Retinal pigment epithelial cell (primary cell): ENCODE data around the gene DSCAM.

Source experiments
- DNase-seq: peaks from one replicate; pipeline ENCODE4 v3.0.0-alpha.2; 2010; ENCODE audit warnings: low read depth
- H3K4me3 ChIP-seq: 2 replicates; pipeline ENCODE4 v1.5.1; 2011; ENCODE audit warnings: mild to moderate bottlenecking, low read length, control low read depth, moderate library complexity
- TF ChIP-seq, protein P1 (sequence below): conservative IDR thresholded peaks from 2 replicates; pipeline ENCODE4 v1.5.1; 2011; ENCODE audit warnings: low read depth, low read length, control low read depth, inconsistent platforms

The DSCAM gene

DNA sequence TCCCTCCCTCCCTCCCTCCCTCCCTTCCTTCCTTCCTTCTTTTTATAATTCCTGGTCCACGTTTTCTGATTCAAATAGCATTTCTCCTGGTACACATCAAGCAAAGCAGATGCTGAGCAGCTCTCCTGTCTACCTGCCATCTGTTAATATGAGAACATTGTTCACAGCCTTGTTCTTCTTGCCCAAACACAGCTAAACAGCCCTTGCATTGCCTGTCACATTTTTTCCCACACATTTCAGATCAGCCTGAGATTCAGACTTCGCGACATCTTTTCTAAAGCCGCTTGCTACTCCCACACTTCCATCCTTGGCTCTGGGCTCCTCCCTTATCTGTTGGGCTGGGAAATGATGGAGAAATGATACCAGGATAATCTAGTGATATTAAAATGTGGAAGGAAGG, 779.2 kb downstream of the DSCAM start:
- H3K4me3 ChIP-seq: no peak overlapping the region

DNA sequence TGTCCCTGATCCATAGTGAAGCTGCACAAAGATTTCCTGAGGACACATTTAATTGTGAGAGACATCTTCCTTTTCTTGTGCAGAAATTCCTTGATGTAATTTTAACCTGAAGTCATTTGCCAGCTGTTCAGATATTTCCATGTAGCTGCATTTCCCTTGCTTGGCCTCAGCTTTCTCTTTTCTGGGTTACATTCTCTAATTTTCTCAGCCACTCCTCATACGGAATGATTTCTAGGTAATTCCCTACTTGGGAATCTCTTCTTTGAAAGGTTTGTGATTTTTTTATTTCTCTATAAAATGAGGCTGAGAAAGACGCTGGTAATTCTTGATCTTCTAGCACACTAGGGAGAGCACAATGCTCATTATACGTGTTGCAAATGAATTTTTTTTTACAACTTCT, 780.7 kb downstream of the DSCAM start:
- TF ChIP-seq, protein P1, sequence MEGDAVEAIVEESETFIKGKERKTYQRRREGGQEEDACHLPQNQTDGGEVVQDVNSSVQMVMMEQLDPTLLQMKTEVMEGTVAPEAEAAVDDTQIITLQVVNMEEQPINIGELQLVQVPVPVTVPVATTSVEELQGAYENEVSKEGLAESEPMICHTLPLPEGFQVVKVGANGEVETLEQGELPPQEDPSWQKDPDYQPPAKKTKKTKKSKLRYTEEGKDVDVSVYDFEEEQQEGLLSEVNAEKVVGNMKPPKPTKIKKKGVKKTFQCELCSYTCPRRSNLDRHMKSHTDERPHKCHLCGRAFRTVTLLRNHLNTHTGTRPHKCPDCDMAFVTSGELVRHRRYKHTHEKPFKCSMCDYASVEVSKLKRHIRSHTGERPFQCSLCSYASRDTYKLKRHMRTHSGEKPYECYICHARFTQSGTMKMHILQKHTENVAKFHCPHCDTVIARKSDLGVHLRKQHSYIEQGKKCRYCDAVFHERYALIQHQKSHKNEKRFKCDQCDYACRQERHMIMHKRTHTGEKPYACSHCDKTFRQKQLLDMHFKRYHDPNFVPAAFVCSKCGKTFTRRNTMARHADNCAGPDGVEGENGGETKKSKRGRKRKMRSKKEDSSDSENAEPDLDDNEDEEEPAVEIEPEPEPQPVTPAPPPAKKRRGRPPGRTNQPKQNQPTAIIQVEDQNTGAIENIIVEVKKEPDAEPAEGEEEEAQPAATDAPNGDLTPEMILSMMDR: no peak
- no peak overlapping the region for H3K4me3 ChIP-seq
- no peak for DNase-seq

More for the DNA sequence above, 779.2 kb downstream of the DSCAM start:
- TF ChIP-seq, protein P1: no peak
- DNase-seq: no peak

DNA sequence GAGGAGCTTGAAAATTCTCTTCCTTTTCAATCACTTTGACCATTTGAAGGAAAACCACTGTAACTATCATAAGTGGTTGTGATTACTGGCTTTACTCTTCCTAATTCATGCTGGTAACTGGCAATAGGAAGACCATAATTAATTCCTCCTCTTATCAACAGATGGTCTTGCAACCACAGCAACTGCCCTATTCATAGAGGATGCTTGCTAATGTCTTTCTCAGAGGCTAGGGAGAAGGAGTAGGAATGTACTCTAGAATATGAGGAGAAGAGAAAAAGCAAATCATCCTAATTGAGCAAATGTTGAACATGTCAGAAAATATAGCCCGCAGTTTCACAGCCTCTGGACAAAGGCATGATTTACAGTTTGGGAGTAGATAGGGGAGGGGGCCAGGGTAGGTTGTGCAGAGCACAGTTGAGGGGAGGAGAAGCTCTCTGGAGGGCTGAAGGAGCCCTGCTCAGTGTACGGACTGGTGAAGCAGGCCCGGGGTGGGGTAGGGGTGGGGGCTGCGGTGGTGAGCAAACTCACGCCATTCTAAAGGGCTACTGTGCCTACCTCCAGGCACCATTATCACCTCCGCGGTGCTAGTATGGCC, 786.8 kb downstream of the DSCAM start:
- DNase-seq: no peak
- H3K4me3 ChIP-seq: no peak overlapping the region
- TF ChIP-seq, protein P1: no peak

DNA sequence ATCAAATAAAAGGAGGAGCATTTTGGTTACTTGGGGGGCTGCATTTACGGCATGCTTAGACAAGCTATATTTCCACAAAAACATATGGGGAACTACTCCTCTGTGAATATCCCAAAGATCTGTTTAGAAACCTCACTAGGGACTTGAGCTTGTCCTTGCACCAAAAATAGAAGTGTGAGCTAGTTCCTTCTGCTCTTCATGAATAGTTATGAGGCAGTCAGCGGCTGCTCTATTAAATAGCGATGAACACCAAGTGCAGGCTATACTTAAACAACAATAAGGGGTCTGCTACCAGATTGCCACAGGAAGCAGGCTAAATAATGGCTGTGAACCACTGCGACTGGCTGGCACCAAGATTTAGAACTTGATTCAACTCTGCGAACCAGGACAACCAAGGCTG, 789.6 kb downstream of the DSCAM start:
- TF ChIP-seq, protein P1: no peak
- H3K4me3 ChIP-seq: no peak overlapping the region
- DNase-seq: no peak

DNA sequence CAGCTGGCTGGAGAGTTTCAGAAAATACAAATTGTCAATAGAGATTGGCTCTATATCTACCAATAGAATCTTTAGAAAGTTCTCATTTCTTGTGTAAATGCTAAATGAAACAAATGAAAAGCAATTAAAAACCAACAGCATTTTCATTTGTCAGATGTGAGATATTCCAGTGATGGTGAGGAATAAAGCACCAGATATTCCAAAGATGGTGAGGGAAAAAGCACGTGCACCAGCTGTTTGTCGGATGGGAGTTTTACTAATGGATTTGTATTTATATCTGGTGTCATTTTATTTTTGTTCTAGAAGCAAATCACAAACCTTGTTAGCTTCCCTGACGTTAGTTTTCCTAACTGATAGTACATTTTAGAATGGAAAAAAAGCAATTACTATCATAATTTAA, 790.9 kb downstream of the DSCAM start:
- TF ChIP-seq, protein P1: no peak
- H3K4me3 ChIP-seq: no peak overlapping the region
- no peak for DNase-seq

DNA sequence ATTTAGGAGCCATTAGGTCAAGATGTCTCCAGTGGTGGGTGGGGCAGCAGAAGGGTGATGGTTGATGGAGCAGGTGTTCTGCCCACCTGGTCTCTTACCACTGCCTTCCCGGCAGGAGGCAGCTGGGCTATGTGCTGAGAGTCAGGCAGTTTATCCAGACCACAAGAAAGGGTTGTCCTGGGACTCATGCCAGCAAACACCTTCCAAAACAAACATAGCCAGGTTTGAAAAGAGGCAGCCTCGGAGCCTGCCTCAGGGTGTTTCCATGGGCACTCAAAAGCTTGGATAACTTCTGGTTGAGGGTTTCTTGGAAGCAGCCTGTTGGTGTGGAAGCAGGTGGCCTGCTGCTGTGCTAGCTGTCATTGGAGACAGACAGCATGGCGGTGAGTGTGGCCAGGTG, 792.6 kb downstream of the DSCAM start:
- no peak overlapping the region for H3K4me3 ChIP-seq
- TF ChIP-seq, protein P1: no peak
- no peak for DNase-seq

DNA sequence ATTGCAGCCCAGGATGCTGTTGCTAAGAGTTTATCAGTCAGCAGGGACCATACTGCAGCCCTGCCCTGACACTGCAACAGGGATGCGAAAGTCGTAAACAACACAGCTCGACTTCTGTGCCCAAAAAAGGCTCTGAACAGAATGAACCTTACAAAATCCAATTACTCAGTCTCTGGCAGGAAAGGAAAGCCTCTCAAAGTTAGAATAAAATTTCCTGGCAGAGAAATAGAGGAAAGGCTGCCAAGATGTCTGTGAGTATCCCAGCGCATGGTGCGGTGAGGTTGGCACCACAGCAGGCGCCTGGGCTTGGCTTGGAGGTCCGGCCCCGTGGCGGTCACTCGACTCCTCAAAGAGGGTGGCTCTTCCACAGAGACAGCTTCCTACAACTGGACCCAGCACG, 794.0 kb downstream of the DSCAM start:
- TF ChIP-seq, protein P1: no peak
- no peak overlapping the region for H3K4me3 ChIP-seq
- DNase-seq: no peak
